WTC11 (cell line): ENCODE data around the gene C1orf159. TPM values are rescaled to one million over a fixed set of nuclear protein-coding genes. Genes with fewer than 3 reads are reported as not detected.

Source experiments
- ATAC-seq: fragments of 200-7000 bp; cut with Tn5 transposase; 2 replicates; pipeline ENCODE4 v1.10.0; 2021; ENCODE audit warnings: mild to moderate bottlenecking, moderate library complexity
- CTCF ChIA-PET: fragments of 300-600 bp; sonication (Branson Sonifier 250); formaldehyde crosslinking; loops from one replicate; lab custom pipeline; 2021; ENCODE audit warnings: antibody characterized with exemption; lab: Charles Lee
- POLR2A ChIA-PET: fragments of 350-600 bp; sonication (Branson Sonifier 250); formaldehyde crosslinking; loops from one replicate; lab custom pipeline; 2021; ENCODE audit warnings: antibody characterized with exemption; lab: Charles Lee
- DNase-seq: peaks from one replicate; pipeline ENCODE4 v3.0.0; 2021; ENCODE audit warnings: low spot score
- H3K27ac Mint-ChIP-seq: 2 replicates; pipeline ENCODE4 v1.8.0; 2021; ENCODE audit warnings: mixed read lengths
- H3K27me3 Mint-ChIP-seq: 2 replicates; pipeline ENCODE4 v1.8.0; 2021; ENCODE audit warnings: low read depth, mild to moderate bottlenecking, moderate library complexity, mixed read lengths
- H3K36me3 Mint-ChIP-seq: 2 replicates; pipeline ENCODE4 v1.8.0; 2021; ENCODE audit warnings: mixed read lengths
- H3K4me1 Mint-ChIP-seq: 2 replicates; pipeline ENCODE4 v1.8.0; 2022; ENCODE audit warnings: mixed read lengths
- H3K4me3 Mint-ChIP-seq: 2 replicates; pipeline ENCODE4 v1.8.0; 2021; ENCODE audit warnings: mild to moderate bottlenecking, moderate library complexity, mixed read lengths
- H3K9me3 Mint-ChIP-seq: 2 replicates; pipeline ENCODE4 v1.8.0; 2021; ENCODE audit warnings: mixed read lengths
- AFF4 ChIP-seq: sonication (generic); formaldehyde crosslinking; IDR thresholded peaks from 2 replicates; pipeline ENCODE4 v1.8.1; 2023; ENCODE audit warnings: mild to moderate bottlenecking, missing genetic modification reagents, borderline replicate concordance
- FOXK1 ChIP-seq: sonication (generic); formaldehyde crosslinking; IDR thresholded peaks from 2 replicates; pipeline ENCODE4 v1.8.0; 2022; ENCODE audit warnings: mild to moderate bottlenecking, moderate library complexity, missing genetic modification reagents
- FOXP4 ChIP-seq: sonication (generic); formaldehyde crosslinking; IDR thresholded peaks from 2 replicates; pipeline ENCODE4 v1.8.0; 2022; ENCODE audit warnings: mild to moderate bottlenecking, missing genetic modification reagents
- HMGA2 ChIP-seq: fragments of 250-450 bp; sonication (Bioruptor Pico); IDR thresholded peaks from 2 replicates; pipeline ENCODE4 v1.4.0; 2021; ENCODE audit warnings: mild to moderate bottlenecking, moderate library complexity
- KAT7 ChIP-seq: sonication (generic); formaldehyde crosslinking; IDR thresholded peaks from 2 replicates; pipeline ENCODE4 v1.8.1; 2023; ENCODE audit warnings: missing genetic modification reagents, mild to moderate bottlenecking, borderline replicate concordance
- MAX ChIP-seq: sonication (generic); formaldehyde crosslinking; IDR thresholded peaks from 2 replicates; pipeline ENCODE4 v1.8.0; 2022; ENCODE audit warnings: mild to moderate bottlenecking, missing genetic modification reagents
- MXD4 ChIP-seq: fragments of 250-450 bp; sonication (Bioruptor Pico); IDR thresholded peaks from 2 replicates; pipeline ENCODE4 v1.8.0; 2021; ENCODE audit warnings: mild to moderate bottlenecking, moderate library complexity, borderline replicate concordance
- MYBL2 ChIP-seq: sonication (generic); formaldehyde crosslinking; IDR thresholded peaks from 2 replicates; pipeline ENCODE4 v1.8.1; 2023; ENCODE audit warnings: mild to moderate bottlenecking, moderate library complexity, missing genetic modification reagents
- NFATC4 ChIP-seq: fragments of 250-450 bp; sonication (Bioruptor Pico); IDR thresholded peaks from 2 replicates; pipeline ENCODE4 v1.9.0; 2021; ENCODE audit warnings: mild to moderate bottlenecking
- SP1 ChIP-seq: sonication (generic); formaldehyde crosslinking; conservative IDR thresholded peaks from 2 replicates; pipeline ENCODE4 v1.8.1; 2022; ENCODE audit warnings: missing genetic modification reagents
- TCF7 ChIP-seq: sonication (generic); formaldehyde crosslinking; IDR thresholded peaks from 2 replicates; pipeline ENCODE4 v1.8.0; 2022; ENCODE audit warnings: mild to moderate bottlenecking, low read depth, missing genetic modification reagents, moderate library complexity
- TEAD1 ChIP-seq: sonication (generic); formaldehyde crosslinking; IDR thresholded peaks from 2 replicates; pipeline ENCODE4 v1.8.0; 2022; ENCODE audit warnings: mild to moderate bottlenecking, missing genetic modification reagents
- TEAD4 ChIP-seq: sonication (generic); formaldehyde crosslinking; IDR thresholded peaks from 2 replicates; pipeline ENCODE4 v1.8.0; 2022; ENCODE audit warnings: mild to moderate bottlenecking, missing genetic modification reagents
- USF2 ChIP-seq: sonication (generic); formaldehyde crosslinking; IDR thresholded peaks from 2 replicates; pipeline ENCODE4 v1.8.1; 2023; ENCODE audit warnings: mild to moderate bottlenecking, missing genetic modification reagents, moderate library complexity
- total RNA-seq: library from RNA; stranded (reverse); gene quantifications from 3 replicates; pipeline ENCODE4 v1.2.3, GENCODE V29; 2021
- TF ChIP-seq, protein P1 (sequence below): sonication (generic); formaldehyde crosslinking; IDR thresholded peaks from 2 replicates; pipeline ENCODE4 v1.8.0; 2022; ENCODE audit warnings: mild to moderate bottlenecking, missing genetic modification reagents
- TF ChIP-seq, protein P2 (sequence below): fragments of 250-450 bp; sonication (Bioruptor Pico); IDR thresholded peaks from 2 replicates; pipeline ENCODE4 v1.8.0; 2021; ENCODE audit warnings: mild to moderate bottlenecking
- TF ChIP-seq, protein P3 (sequence below): fragments of 250-450 bp; sonication (Bioruptor Pico); IDR thresholded peaks from 2 replicates; pipeline ENCODE4 v1.9.0; 2021; ENCODE audit warnings: mild to moderate bottlenecking

The C1orf159 gene
- total RNA-seq, 1 experiment from 2014 or later: 17.8 TPM

- no peak for TF ChIP-seq AFF4 (CRISPR knock-in tag)
- TF ChIP-seq NFATC4 (CRISPR knock-in tag): no peak
- TF ChIP-seq KAT7 (CRISPR knock-in tag): no peak
- no peak for TF ChIP-seq MYBL2
- TF ChIP-seq HMGA2: no peak
- TF ChIP-seq TEAD1 (CRISPR knock-in tag): no peak
Observed at GRCh38 chr1:1042835-1043234, 73.1 kb downstream of the C1orf159 start (continued).

GRCh38 chr1:1041873-1042272 lies 74.0 kb downstream of the C1orf159 start:
- H3K27ac Mint-ChIP-seq: no peak overlapping the region
- H3K4me1 Mint-ChIP-seq: peaks cover 5% of the 10 kb centered on the region
- POLR2A ChIA-PET: interaction anchor here (1.9 to 2.9 kb wide), 3 partner anchors 17 to 57 kb away, joined by 5 to 15 read pairs (median 10); no protein-coding TSS in a partner anchor
- ATAC-seq: no peak
- H3K9me3 Mint-ChIP-seq: no peaks in the 10 kb centered on the region
- TF ChIP-seq, protein P1, sequence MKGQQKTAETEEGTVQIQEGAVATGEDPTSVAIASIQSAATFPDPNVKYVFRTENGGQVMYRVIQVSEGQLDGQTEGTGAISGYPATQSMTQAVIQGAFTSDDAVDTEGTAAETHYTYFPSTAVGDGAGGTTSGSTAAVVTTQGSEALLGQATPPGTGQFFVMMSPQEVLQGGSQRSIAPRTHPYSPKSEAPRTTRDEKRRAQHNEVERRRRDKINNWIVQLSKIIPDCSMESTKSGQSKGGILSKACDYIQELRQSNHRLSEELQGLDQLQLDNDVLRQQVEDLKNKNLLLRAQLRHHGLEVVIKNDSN: no peak
- TF ChIP-seq TEAD4 (CRISPR knock-in tag) (no peak), MAX (CRISPR knock-in tag) (no peak), SP1 (CRISPR knock-in tag) (no peak), TCF7 (CRISPR knock-in tag) (no peak), MXD4 (CRISPR knock-in tag) (no peak), FOXK1 (no peak), USF2 (CRISPR knock-in tag) (no peak), FOXP4 (CRISPR knock-in tag) (no peak)
- TF ChIP-seq, protein P2, sequence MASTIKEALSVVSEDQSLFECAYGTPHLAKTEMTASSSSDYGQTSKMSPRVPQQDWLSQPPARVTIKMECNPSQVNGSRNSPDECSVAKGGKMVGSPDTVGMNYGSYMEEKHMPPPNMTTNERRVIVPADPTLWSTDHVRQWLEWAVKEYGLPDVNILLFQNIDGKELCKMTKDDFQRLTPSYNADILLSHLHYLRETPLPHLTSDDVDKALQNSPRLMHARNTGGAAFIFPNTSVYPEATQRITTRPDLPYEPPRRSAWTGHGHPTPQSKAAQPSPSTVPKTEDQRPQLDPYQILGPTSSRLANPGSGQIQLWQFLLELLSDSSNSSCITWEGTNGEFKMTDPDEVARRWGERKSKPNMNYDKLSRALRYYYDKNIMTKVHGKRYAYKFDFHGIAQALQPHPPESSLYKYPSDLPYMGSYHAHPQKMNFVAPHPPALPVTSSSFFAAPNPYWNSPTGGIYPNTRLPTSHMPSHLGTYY: no peak
- TF ChIP-seq, protein P3, sequence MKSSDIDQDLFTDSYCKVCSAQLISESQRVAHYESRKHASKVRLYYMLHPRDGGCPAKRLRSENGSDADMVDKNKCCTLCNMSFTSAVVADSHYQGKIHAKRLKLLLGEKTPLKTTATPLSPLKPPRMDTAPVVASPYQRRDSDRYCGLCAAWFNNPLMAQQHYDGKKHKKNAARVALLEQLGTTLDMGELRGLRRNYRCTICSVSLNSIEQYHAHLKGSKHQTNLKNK: no peak
- TF ChIP-seq, all 79 proteins: peak for 0
- CTCF ChIA-PET: interaction anchor here (1.1 to 4.0 kb wide), 6 partner anchors 10 to 47 kb away, joined by 3 to 35 read pairs (median 10); no protein-coding TSS in a partner anchor
- no peak for DNase-seq
- peaks cover 33% of the 10 kb centered on the region for H3K27me3 Mint-ChIP-seq
- H3K4me3 Mint-ChIP-seq: no peak overlapping the region
- peaks cover 7% of the 10 kb centered on the region for H3K36me3 Mint-ChIP-seq
